Suppressor macrophage treated with lipopolysaccharide for 4 hours (primary cell): ENCODE data around the gene SCRN2.
A peak's percentile ranks its signal among the peaks of the same experiment; 100 is the strongest.

Experiments used
- DNase-seq: peaks from one replicate; pipeline ENCODE4 v3.0.0-alpha.2; 2020

Gene SCRN2

GRCh38 chr17:47871048-47871447 is 30.0 kb upstream of the SCRN2 start:
- DNase-seq = no peak

- no peak for DNase-seq
Measured at GRCh38 chr17:47870056-47870455, 29.0 kb upstream of the SCRN2 start.

- DNase-seq = no peak
Measured at GRCh38 chr17:47869114-47869513, 28.0 kb upstream of the SCRN2 start.

GRCh38 chr17:47867813-47868533 is 26.9 kb upstream of the SCRN2 start:
- DNase-seq = no peak

- no peak for DNase-seq
Measured at GRCh38 chr17:47866941-47867340, 25.9 kb upstream of the SCRN2 start.

- DNase-seq = peak; percentile 19
Measured at GRCh38 chr17:47864791-47865216, 23.7 kb upstream of the SCRN2 start.

- DNase-seq = peak; percentile 51
Measured at GRCh38 chr17:47862621-47863440, 21.8 kb upstream of the SCRN2 start.

GRCh38 chr17:47860386-47860785 is 19.3 kb upstream of the SCRN2 start:
- no peak for DNase-seq

- peak; percentile 28 for DNase-seq
Measured at GRCh38 chr17:47857551-47858455, 16.7 kb upstream of the SCRN2 start.

GRCh38 chr17:47856830-47857229 is 15.8 kb upstream of the SCRN2 start:
- DNase-seq = no peak

- no peak for DNase-seq
Measured at GRCh38 chr17:47855737-47856136, 14.7 kb upstream of the SCRN2 start.

GRCh38 chr17:47853616-47854015 is 12.5 kb upstream of the SCRN2 start:
- DNase-seq = no peak

GRCh38 chr17:47852113-47852949 is 11.3 kb upstream of the SCRN2 start:
- peak; percentile 49 for DNase-seq

GRCh38 chr17:47851764-47852112 is 10.7 kb upstream of the SCRN2 start:
- DNase-seq = no peak

GRCh38 chr17:47850692-47851573 is 9.9 kb upstream of the SCRN2 start, which contains the start of gene SP6:
Gene SP6, minus strand, starts transcription at chr17:47851163. Its CDS starts 2,734 bp downstream, at chr17:47848429.
- DNase-seq = peak; percentile 37

GRCh38 chr17:47850373-47850691 is 9.3 kb upstream of the SCRN2 start:
- no peak for DNase-seq

- DNase-seq = no peak
Measured at GRCh38 chr17:47848198-47848513, 7.1 kb upstream of the SCRN2 start.

GRCh38 chr17:47847341-47848197 is 6.5 kb upstream of the SCRN2 start:
- peak; percentile 23 for DNase-seq

GRCh38 chr17:47846716-47847340 is 5.8 kb upstream of the SCRN2 start:
- no peak for DNase-seq

GRCh38 chr17:47845716-47846075 is 4.6 kb upstream of the SCRN2 start:
- DNase-seq = no peak
